Neural cell (in vitro differentiated cells): Measurements from ENCODE around the gene ASMTL.

ENCODE experiments used
- EP300 ChIP-seq: fragments of 450-650 bp; conservative IDR thresholded peaks from 2 replicates; pipeline ENCODE4 v1.6.1; 2014; ENCODE audit warnings: antibody characterized with exemption, mild to moderate bottlenecking, moderate library complexity; ENCODE audit not compliant: poor library complexity, severe bottlenecking
- EZH2 ChIP-seq: fragments of 200-600, 300-800 bp; shearing (Covaris generic), sonication (generic); IDR thresholded peaks from 2 replicates; pipeline ENCODE4 v1.6.1; 2014; ENCODE audit warnings: antibody characterized with exemption, low read length, borderline replicate concordance, mild to moderate bottlenecking; ENCODE audit not compliant: insufficient read depth, poor library complexity, severe bottlenecking
- MXI1 ChIP-seq: fragments of 450-650 bp; conservative IDR thresholded peaks from 2 replicates; pipeline ENCODE4 v1.6.1; 2014; ENCODE audit warnings: antibody characterized with exemption, mild to moderate bottlenecking; ENCODE audit not compliant: poor library complexity, severe bottlenecking
- POLR2AphosphoS5 ChIP-seq: IDR thresholded peaks from 2 replicates; pipeline ENCODE4 v1.6.1; 2012
- RAD21 ChIP-seq: fragments of 450-650 bp; conservative IDR thresholded peaks from 2 replicates; pipeline ENCODE4 v1.6.1; 2014; ENCODE audit warnings: antibody characterized with exemption, mild to moderate bottlenecking, moderate library complexity
- SMC3 ChIP-seq: fragments of 450-650 bp; conservative IDR thresholded peaks from 2 replicates; pipeline ENCODE4 v1.6.1; 2014; ENCODE audit warnings: antibody characterized with exemption, mild to moderate bottlenecking, moderate library complexity; ENCODE audit not compliant: poor library complexity
- TAF1 ChIP-seq: IDR thresholded peaks from 2 replicates; pipeline ENCODE4 v1.6.1; 2012; ENCODE audit warnings: low read depth
- TF ChIP-seq, protein P1 (sequence below): fragments of 450-650 bp; IDR thresholded peaks from 2 replicates; pipeline ENCODE4 v1.5.1; 2014; ENCODE audit warnings: antibody characterized with exemption, mild to moderate bottlenecking, moderate library complexity; ENCODE audit not compliant: poor library complexity, severe bottlenecking
- TF ChIP-seq, protein P2 (sequence below): IDR thresholded peaks from 2 replicates; pipeline ENCODE4 v1.6.1; 2012; ENCODE audit warnings: borderline replicate concordance

GRCh38 chrX:1442724-1443367, 9.9 kb downstream of the ASMTL start:
- TF ChIP-seq POLR2AphosphoS5 (no peak), EZH2 (no peak), EP300 (no peak), RAD21 (no peak), TAF1 (no peak), MXI1 (no peak), SMC3 (no peak)
- TF ChIP-seq, protein P1, sequence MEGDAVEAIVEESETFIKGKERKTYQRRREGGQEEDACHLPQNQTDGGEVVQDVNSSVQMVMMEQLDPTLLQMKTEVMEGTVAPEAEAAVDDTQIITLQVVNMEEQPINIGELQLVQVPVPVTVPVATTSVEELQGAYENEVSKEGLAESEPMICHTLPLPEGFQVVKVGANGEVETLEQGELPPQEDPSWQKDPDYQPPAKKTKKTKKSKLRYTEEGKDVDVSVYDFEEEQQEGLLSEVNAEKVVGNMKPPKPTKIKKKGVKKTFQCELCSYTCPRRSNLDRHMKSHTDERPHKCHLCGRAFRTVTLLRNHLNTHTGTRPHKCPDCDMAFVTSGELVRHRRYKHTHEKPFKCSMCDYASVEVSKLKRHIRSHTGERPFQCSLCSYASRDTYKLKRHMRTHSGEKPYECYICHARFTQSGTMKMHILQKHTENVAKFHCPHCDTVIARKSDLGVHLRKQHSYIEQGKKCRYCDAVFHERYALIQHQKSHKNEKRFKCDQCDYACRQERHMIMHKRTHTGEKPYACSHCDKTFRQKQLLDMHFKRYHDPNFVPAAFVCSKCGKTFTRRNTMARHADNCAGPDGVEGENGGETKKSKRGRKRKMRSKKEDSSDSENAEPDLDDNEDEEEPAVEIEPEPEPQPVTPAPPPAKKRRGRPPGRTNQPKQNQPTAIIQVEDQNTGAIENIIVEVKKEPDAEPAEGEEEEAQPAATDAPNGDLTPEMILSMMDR: no peak
- TF ChIP-seq, protein P2, sequence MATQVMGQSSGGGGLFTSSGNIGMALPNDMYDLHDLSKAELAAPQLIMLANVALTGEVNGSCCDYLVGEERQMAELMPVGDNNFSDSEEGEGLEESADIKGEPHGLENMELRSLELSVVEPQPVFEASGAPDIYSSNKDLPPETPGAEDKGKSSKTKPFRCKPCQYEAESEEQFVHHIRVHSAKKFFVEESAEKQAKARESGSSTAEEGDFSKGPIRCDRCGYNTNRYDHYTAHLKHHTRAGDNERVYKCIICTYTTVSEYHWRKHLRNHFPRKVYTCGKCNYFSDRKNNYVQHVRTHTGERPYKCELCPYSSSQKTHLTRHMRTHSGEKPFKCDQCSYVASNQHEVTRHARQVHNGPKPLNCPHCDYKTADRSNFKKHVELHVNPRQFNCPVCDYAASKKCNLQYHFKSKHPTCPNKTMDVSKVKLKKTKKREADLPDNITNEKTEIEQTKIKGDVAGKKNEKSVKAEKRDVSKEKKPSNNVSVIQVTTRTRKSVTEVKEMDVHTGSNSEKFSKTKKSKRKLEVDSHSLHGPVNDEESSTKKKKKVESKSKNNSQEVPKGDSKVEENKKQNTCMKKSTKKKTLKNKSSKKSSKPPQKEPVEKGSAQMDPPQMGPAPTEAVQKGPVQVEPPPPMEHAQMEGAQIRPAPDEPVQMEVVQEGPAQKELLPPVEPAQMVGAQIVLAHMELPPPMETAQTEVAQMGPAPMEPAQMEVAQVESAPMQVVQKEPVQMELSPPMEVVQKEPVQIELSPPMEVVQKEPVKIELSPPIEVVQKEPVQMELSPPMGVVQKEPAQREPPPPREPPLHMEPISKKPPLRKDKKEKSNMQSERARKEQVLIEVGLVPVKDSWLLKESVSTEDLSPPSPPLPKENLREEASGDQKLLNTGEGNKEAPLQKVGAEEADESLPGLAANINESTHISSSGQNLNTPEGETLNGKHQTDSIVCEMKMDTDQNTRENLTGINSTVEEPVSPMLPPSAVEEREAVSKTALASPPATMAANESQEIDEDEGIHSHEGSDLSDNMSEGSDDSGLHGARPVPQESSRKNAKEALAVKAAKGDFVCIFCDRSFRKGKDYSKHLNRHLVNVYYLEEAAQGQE: no peak
